GM19025 (cell line): Measurements from ENCODE around the gene CNR2.
"Not testable (repeated sequence)": the region's sequence is repeated elsewhere in the genome, so short reads cannot be mapped to it uniquely, and the experiment has no call there.

Experiments used
- ATAC-seq: cut with Tn5 transposase; IDR thresholded peaks from one replicate; pipeline ENCODE4 v1.9.1; 2021; ENCODE audit warnings: mild to moderate bottlenecking, low read depth, moderate library complexity; ENCODE audit not compliant: unreplicated experiment

CNR2 gene

DNA sequence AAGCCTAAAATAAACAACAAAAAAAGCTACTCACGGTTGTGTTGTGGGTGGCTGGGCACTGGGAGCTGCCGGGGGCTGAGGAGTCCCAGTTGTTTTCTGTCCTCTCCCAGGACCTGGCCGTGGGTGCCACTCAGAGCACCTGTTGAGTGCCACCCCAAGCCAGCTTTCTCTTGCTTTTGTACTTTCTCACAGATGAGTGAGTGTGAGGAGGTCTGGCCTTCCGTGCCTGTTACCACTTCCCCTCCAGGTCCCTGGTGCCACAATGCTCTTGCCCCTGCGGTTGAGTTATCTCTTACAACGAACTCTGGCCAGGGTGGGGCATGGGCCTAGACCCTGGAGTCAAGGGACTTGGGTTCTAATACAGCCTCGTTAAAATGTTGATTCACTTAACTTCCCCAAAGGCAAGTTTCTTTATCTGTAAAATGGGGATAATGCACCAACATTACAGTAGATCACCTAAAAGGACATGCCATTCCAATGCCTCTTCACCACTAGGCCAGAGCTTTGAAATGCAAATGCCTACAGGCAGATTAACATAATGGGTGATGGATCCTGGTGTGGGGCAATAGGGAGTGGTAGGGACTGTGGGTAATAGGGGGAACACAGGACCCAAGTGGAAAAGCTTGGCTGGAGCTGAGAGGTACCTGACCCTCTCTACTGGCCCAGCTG, at the start of gene CNR2:
TSS of gene CNR2 (minus strand) at position 151 of the 669 bp plus-strand sequence. CDS start 37,745 bp downstream, outside the sequence.
- no peak for ATAC-seq

DNA sequence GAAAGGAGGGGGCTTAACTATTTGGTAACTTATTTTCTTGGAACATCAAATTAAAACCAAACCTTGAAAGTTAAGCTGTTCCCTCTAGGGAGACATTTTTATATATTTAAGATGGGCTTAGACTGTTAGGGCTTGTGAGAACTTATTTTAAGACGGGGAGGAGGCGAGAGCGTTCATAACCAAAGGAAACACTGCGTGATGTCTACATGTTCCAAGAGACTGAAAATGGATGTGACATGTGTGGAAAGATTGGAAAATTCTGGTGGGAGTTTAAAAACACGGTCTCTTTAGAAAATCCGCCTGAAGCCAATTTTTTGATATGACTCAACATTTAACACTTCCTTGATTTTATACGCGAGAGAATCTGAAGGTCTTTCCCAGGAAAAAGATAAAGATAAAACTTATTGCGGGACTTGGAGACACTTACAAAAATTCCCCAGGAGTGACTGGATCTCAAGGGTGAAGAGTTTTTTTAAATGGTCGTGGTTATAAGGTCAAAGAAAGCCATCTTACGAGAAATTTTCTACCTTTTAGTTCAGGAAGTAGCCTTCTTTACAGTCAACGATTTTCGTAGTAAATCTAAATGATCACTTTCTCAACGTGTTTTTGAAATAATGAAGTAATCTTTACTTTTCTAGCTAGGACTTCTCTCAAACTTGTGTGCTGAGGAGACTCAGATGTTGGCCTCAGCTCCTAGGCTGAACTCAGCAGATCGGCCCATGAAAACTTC, 47.3 kb upstream of the CNR2 start:
- no peak for ATAC-seq

DNA sequence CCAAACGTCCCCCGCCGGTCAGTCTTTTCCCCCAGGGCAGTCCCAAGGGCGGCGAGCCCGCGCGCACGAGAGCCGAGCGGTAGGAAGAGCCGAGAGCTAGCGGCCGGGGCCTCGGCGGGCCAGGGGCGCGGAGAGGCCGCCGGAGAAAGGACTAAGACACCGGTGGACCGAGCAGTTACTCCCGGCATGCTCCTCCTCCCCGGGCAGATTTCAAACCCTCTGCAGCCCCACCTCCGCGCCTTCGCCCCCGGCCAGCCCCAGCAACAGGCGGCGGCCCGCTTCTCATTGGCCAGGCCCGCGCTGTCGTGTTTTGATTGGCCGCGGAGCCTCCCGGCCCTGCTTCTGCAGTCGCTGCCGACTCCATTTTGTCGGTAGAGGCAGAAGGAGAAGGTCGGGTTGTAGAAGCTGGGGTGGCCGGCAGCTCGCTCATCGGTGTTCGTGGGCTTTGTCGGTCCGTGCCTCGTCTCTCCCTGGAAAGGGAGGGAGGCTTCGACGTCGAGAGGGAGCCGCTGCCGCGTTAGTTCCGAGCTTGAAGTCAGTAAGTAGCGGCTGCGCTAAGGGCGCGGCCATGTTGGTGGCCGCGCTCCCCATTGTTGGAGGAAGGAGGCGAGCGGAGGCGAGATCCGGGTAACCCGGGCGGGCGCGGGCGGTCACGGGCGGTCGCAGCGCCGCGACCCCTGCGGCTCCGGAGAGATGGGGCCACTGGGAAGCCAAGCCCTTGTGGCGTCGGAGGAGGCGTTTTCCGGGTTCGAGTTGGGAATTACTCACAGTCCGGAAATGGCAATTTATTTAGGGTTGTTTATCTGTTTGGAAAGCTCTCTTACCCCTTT, 46.5 kb upstream of the CNR2 start, which contains the start of gene PNRC2:
TSS of gene PNRC2 (plus strand) at position 368 of the 830 bp plus-strand sequence. CDS start 1,630 bp downstream, outside the sequence.
- ATAC-seq: peak; percentile 79

DNA sequence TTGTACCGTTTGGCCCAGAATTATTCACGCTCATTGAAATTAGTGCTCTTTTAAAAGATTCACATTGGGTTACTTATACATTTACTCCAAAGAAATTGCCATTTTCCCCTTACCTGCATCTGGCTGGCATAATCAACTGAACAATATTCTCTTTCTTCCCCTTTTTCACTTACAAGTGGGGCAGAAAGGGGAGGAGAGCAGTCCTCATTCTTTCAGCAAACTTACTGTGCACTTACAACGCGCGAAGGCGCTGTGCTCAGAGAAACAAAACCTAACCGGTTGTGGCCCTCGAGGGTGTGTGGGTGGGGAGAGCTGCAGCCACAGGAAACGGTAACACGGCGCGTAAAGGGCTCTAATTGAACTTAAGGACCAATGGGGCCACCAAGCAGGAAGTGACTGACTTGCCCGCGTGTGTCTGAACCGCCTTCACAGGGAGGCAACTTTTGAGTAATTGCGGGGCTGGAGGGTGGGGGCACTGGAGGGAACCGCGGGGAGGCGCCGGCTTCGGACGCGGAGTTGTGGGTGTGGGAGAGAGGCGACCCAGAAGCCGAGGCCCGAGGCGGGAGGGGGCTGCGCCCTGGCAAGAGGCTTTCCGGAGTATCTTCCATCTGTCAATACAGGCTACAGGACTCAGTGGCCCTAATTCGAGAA, 45.8 kb upstream of the CNR2 start:
- ATAC-seq: peak; percentile 53

DNA sequence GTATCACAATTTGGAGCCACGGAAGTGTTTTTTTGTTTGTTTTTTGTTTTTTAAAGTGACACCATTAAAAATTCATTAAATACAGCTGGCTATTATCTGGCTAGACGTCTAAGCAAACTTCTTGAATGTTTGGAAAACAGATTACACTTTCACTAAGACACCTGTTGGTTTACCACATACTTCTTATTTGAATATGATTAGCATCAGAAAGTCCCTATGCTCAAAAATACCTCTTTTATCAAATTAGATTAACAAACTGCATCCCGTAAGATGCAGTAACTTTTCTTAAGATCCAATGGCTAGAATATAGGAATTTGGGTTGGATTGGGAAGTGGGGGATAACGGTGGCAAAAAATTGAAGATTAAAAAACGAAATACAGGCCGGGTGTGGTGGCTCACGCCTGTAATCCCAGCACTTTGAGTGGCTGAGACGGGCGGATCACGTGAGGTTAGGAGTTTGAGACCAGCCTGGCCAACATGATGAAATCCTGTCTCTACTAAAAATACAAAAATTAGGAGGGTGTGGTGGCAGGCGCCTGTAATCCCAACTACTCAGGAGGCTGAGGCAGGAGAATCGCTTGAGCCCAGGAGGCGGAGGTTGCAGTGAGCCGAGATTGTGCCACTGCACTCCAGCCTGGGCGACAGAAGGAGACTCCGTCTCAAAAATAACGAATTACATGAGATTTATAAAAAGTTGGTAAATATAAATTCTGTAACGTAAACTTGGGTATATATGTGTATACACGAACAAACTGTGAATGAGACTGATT, 45.1 kb upstream of the CNR2 start:
- not testable (repeated sequence) for ATAC-seq

DNA sequence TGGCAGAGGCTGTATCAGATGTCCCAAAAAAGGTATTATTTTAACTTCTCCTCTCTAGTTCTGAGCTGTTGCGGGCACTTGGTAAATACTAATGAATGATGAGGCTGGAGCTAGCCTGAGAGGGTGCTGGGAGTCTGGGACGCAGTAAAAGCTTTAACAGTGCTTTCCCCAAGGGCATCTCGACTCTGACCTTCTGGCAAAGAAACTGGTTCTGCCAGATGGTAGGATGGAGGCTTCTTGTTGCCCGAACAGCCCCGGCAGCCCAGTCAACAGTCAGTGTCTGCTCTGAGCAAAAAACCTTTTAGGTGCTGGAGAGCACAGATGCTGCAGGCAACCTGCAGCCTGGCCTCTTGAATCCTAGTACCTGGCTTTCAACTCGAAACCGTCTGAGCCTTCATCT, 43.9 kb upstream of the CNR2 start:
- ATAC-seq: no peak

DNA sequence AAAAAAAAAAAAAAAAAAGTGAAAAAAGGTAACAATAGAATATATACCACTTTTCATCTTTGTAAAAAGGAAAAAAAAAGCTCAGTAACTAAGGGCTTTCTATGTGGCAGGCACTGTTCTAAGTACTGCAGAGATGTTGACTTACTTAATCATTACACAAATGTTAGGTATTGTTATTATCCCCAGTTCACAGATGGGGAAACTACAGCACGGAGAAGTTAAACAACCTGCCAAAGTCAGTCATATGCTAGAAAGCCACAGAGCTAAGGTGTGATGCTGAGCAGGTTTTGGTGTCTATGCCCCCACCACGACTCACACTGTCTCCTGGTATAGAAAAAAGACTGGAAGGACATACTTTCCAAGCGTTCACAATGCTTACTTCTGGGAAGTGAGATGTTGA, 39.9 kb upstream of the CNR2 start:
- no peak for ATAC-seq

DNA sequence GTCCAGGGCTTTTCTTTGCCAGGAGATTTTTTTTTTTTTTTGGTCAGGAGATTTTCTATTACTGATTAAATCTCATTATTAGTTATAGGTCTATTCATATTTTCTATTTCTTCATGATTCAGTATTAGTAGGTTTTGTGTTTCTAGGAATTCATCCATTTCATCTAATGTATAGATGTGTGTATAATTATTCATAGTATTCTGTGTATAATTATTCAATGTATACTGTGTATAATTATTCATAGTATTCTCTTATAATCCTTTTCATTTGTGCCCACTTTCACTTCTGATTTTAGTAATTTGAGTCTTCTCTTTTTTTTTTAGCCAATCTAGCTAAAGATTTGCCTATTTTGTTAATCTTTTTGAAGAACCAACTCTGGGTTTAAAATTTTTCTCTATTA, 34.2 kb upstream of the CNR2 start:
- ATAC-seq: no peak

DNA sequence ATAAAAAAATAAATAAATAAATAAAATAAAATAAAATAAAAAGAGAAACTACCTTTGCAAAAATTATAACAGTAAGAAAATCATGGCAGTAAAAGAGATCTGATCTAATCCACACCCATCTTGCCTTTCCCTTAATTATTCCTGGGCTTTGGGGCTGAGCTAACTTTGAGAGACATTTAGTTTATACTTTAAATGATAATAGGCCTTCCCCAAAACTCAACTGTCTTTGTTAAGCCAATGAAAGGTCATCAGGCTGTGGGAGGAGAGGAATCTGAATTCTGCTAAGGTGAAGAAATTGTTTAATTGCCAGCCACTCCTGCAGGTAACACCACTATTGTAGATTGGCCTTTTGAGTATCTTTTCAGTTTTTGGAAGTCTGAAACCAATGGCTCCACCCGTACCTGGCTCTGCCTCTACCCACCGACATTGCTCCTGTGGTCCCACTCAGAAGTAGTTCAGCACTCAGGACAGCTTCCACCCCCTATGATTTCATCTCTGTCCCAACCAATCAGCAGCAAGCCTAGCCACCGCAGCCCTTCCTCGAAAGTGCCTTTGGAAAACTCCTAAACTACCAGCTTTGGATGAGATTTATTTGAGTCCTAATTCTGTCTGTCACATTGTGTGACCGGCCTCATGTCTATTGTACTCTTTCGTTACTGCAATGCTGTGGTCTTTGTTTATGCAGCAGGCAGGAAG, 23.5 kb upstream of the CNR2 start:
- no peak for ATAC-seq

DNA sequence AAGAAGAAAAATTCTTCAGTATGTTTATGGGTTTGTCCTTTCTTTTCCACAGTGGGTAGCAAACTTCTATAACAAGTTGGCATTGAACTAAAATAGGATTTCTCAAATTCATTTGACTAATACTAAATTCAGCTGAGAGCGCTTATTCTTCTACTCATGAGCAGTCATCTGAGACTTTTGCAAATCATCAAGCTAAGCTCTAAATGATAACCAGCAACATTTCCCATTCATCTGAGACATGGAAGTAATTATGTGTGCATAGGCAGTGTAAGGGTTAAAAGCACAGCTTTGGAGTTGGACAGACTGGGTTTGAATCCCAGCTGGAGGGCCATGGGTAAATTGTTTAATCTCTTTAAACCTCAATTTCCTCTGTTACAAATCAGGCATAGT, 18.3 kb upstream of the CNR2 start:
- ATAC-seq: no peak

DNA sequence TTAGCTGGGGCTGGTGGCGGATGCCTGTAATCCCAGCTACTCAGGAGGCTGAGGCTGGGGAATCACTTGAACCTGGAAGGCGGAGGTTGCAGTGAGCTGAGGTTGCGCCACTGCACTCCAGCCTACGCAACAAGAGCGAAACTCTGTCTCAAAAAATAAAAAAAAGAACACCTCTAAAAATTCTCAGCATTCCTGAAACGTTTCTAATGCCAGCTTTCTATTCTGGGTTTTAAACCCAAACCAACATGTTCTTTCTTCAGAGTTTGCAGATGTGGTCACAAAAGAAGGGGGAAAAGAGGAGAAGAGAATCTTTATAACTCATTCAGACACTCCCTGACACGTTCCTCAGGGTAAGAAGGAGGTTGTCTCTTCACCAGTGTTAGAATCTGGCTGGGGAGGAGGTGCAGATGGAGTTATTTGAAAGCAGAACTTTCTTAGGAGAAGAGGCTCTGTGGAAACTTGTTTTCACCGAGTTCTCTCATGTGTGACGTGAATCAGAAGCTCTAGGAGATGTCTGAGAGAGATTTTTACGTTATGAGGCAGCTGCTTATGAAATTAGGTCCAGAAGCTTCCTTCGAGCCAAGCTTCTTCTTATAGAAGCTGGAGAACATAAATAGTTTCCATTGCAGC, 17.8 kb upstream of the CNR2 start:
- ATAC-seq: no peak

DNA sequence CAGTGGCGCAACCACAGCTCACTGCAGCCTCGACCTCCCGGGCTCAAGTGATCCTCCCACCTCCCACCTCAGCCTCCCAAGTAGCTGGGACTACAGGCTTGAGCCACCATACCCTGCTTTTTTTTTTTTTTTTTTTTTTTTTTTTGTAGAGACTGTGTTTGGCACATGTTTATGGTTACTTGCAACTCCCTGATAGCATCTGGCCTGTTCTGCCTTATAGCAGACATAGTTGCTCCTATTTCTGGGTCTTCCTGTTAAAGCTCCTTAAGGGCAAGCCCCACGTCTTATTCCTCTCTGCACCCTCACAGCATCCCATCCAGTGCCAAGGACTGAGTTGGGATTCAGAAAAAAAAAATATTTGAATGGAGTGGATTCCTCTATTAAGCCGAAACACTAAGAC, 17.1 kb upstream of the CNR2 start:
- ATAC-seq: no peak

DNA sequence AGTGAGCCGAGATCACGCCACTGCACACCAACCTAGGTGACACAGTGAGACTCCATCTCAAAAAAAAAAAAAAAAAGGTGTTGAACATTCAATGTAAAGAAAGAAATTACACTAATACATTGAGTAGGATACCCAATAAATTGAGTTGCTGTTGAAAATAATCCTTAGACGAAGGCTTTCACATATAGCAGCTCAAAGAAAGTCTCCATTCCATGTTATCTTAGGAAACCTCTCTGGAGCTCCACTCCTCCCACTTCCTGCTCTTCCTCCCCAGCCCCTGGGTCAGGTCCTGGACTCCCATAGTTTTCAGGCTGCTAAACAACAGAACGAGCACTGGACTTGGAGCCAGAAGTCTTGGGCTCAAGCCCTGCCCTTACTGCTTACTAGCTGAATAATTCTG, 15.6 kb upstream of the CNR2 start:
- ATAC-seq: no peak

DNA sequence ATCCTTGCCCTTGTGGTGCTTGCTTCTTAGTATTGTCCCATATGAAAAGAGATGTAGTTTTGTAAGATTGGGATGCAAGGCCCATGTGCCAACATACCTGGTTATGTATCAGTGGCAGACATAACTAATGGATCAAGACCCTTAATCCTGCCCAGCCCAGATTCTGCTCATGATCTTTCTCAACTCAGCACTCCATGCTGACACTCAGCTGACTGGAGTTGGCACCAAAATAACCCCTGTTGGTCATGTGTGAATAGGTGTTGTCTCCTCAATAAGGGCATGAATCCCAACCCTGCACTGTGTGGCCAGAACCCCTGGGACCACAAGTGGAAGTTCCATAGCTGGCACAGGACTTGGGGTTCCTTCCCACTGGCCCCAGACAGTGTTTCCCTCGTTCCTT, 13.9 kb upstream of the CNR2 start:
- ATAC-seq: no peak

DNA sequence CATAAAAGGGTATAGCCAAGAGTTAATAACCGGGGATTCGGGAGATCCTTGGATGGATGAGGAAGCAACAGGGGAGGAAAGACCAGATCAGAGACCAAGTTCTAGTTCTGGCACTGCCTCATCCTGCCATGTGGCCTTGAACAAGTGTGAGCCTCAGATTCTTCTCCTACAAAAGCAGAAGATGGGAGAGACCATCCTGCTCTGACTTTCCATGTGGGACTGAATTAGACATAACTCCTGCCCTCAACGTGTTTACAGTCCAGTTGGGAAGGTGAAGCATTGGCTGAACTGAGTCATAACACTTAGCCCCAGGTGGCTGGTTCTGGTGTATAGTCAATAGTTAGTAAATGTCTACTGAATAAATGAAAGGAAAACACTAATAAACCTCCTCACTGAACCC, 12.1 kb upstream of the CNR2 start:
- no peak for ATAC-seq

DNA sequence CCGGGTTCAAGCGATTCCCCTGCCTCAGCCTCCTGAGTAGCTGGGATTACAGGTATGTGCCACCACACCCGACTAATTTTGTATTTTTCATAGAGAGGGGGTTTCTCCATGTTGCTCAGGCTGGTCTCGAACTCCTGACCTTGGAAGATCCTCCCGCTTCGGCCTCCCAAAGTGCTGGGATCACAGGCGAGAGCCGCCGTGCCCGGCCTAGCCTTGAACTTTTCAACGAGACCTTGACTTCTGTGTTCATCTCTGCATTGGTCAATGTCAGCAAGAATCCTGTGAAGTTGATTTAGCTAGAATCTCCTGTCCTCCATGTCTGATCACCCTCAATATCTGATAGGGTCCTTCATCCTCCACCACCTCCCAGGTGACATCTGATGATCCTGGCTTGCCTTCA, 11.4 kb upstream of the CNR2 start:
- no peak for ATAC-seq

DNA sequence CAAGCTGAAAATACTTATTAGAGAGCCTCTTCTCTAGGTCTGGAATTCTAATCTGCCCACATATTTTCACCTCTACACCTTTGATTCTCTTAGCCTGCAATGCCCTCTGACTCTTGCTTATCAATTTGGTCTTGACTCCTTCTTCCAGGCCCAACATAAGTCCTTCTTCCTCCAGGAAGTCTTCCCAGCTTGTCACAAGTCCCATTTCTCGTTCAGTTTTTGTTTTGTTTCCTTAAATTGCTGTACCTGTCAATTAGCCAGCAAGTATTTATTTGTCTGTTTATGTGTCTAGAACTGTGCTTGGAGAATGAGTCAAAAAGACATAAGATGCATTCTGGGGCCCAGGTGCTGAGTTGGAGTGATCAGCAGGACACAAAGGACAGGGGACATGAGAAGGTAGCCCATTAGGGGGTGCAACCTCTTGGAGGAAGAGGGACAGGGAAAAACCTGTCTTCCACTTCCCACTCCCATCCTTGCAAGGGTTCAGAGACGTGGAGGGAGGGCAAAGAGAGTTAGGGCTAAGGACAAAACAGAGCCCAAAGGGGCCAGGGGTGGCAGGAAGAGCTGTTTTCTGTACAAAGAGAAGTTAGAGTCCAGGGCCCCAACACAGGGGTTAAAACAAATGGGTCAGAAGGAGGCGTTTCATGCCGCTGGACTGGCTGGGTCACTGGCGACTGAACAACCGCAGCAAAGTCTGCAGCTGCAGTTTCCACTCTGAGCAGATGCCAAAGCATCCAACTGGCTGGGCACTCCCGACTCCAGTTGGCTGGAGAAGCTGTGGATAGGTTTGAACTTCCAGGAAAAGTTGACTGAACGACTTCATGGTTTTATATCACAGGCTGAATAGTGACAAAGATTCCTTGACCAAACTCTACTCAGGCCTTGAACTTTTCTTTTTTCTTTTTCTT, 10.7 kb upstream of the CNR2 start:
- ATAC-seq: no peak

DNA sequence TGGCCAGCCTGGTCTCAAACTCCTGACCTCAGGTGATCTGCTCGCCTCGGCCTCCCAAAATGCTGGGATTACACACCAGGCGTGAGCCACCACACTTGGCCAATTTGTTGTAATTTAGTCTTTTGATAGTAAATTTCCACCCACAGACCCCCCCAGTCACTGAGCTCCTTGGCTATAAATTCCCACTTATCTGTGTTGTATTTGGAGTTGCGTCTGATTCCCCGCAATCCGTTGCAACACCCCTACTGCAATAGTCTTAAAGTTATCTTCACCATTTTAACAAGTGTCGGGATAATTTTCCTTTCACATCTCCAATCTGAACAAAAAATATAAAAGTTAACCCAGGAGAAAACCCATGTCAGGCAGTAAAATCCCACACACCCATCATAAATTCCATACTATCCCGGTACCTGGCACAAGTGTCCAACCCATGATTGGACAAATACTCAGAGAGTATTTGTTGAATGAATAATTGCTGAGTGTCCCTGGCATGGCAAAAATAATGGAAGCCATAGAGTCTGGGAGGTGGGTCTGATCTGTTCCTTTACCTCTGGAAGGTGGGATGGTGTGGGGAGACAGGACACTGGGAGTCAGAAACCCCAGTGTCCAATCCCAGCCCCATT, 9.3 kb upstream of the CNR2 start:
- ATAC-seq: no peak
